GM03348 (cell line): ENCODE data around the gene NCCRP1.
A peak's percentile ranks its signal among the peaks of the same experiment; 100 is the strongest.

Source experiments
- DNase-seq: peaks from one replicate; pipeline ENCODE4 v3.0.0; 2012; ENCODE audit warnings: low spot score

NCCRP1 gene

GRCh38 chr19:39180749-39181148 is 16.0 kb upstream of the NCCRP1 start:
- DNase-seq = no peak

- no peak for DNase-seq
Observed at GRCh38 chr19:39181500-39182173, 15.1 kb upstream of the NCCRP1 start.

- no peak for DNase-seq
Observed at GRCh38 chr19:39182174-39182505, 14.6 kb upstream of the NCCRP1 start.

- DNase-seq = peak; percentile 51
Observed at GRCh38 chr19:39183104-39183503, 13.7 kb upstream of the NCCRP1 start.

GRCh38 chr19:39186391-39186790 is 10.4 kb upstream of the NCCRP1 start:
- DNase-seq = no peak

GRCh38 chr19:39187552-39187943 is 9.2 kb upstream of the NCCRP1 start:
- DNase-seq = no peak

- no peak for DNase-seq
Observed at GRCh38 chr19:39188960-39189359, 7.8 kb upstream of the NCCRP1 start.

GRCh38 chr19:39190768-39191167 is 6.0 kb upstream of the NCCRP1 start:
- DNase-seq = no peak

- no peak for DNase-seq
Observed at GRCh38 chr19:39192846-39193245, 3.9 kb upstream of the NCCRP1 start.

- DNase-seq = no peak
Observed at GRCh38 chr19:39193803-39194202, 3.0 kb upstream of the NCCRP1 start.

GRCh38 chr19:39194832-39195542 is 1.8 kb upstream of the NCCRP1 start:
- DNase-seq = no peak

- DNase-seq = no peak
Observed at GRCh38 chr19:39195755-39196154, 1.0 kb upstream of the NCCRP1 start.

- DNase-seq = no peak
Observed at GRCh38 chr19:39196320-39196719, 444 bp upstream of the NCCRP1 start.

- DNase-seq = no peak
Observed at GRCh38 chr19:39197808-39198207, 1.0 kb downstream of the NCCRP1 start.

- DNase-seq = peak; percentile 65
Observed at GRCh38 chr19:39199025-39199424, 2.3 kb downstream of the NCCRP1 start.

GRCh38 chr19:39200066-39200802 is 3.5 kb downstream of the NCCRP1 start:
- no peak for DNase-seq

GRCh38 chr19:39200803-39201115 is 4.0 kb downstream of the NCCRP1 start:
- no peak for DNase-seq

- no peak for DNase-seq
Observed at GRCh38 chr19:39202998-39203355, 6.2 kb downstream of the NCCRP1 start.

GRCh38 chr19:39203372-39204341 is 6.9 kb downstream of the NCCRP1 start, which contains the start of gene SYCN:
SYCN (minus strand) TSS chr19:39204263; CDS start chr19:39204254, 9 bp downstream.
- no peak for DNase-seq

GRCh38 chr19:39205449-39205764 is 8.6 kb downstream of the NCCRP1 start:
- DNase-seq = no peak

GRCh38 chr19:39206122-39206521 is 9.4 kb downstream of the NCCRP1 start:
- DNase-seq = no peak

- no peak for DNase-seq
Observed at GRCh38 chr19:39207293-39207836, 10.6 kb downstream of the NCCRP1 start.
